ENCODE data around the gene PIWIL4. TPM values are rescaled to one million over a fixed set of nuclear protein-coding genes. Genes with fewer than 3 reads are reported as not detected.
"Not testable (repeated sequence)": the region's sequence is repeated elsewhere in the genome, so short reads cannot be mapped to it uniquely, and the experiment has no call there.

PIWIL4 gene
- total RNA-seq, 2 experiments from 2014 or later = 0.15 to 0.22 TPM

DNA sequence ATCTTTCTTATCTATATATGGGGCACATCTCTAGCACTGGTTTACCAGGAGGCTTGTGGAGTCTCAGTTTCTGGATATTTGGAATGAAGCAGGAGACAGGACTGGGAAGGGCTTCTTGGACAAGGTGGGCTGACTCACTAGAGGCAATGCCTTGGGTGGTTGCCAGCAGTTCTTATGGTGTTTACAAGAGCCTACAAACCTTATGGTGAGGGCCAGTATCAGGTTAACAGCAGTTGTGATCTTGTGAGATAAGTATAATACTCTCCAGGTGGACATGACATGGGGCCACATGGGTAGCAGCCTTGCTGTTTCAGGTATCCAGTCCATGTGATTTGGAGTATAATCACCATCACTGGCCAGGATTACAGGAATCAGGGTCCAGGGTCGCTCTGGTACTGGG lies 13.2 kb upstream of the PIWIL4 start:
- Histone ChIP-seq H3K79me2 (ENCODE audit: insufficient read depth, low read depth, low read length) (no peaks in the 10 kb centered on the region), H3K4me1 (ENCODE audit: insufficient read depth, low read length, poor library complexity, severe bottlenecking) (no peaks in the 10 kb centered on the region), H3K27ac (ENCODE audit: low read depth, low read length, poor library complexity, severe bottlenecking) (no peak overlapping the region), H3K4me2 (ENCODE audit: low read length) (no peak overlapping the region), H4K20me1 (ENCODE audit: insufficient read depth, low read length) (no peaks in the 10 kb centered on the region), H2AFZ (ENCODE audit: low read length) (no peak overlapping the region), H3K9me3 (ENCODE audit: low read length) (no peaks in the 10 kb centered on the region), H3K36me3 (ENCODE audit: insufficient read depth, low read length) (no peaks in the 10 kb centered on the region), H3K4me3 (ENCODE audit: low read depth, low read length, poor library complexity, severe bottlenecking) (no peak overlapping the region), H3K9me2 (ENCODE audit: insufficient read depth, low read length) (no peaks in the 10 kb centered on the region)
- no peak for DNase-seq (ENCODE audit: low spot score)
- no TSS peak for BruUV-seq (replicated peaks)
- TF ChIP-seq, protein P1, sequence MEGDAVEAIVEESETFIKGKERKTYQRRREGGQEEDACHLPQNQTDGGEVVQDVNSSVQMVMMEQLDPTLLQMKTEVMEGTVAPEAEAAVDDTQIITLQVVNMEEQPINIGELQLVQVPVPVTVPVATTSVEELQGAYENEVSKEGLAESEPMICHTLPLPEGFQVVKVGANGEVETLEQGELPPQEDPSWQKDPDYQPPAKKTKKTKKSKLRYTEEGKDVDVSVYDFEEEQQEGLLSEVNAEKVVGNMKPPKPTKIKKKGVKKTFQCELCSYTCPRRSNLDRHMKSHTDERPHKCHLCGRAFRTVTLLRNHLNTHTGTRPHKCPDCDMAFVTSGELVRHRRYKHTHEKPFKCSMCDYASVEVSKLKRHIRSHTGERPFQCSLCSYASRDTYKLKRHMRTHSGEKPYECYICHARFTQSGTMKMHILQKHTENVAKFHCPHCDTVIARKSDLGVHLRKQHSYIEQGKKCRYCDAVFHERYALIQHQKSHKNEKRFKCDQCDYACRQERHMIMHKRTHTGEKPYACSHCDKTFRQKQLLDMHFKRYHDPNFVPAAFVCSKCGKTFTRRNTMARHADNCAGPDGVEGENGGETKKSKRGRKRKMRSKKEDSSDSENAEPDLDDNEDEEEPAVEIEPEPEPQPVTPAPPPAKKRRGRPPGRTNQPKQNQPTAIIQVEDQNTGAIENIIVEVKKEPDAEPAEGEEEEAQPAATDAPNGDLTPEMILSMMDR (conservative IDR thresholded peaks at IDR 0.05; ENCODE audit: low read length) = no peak
- TF ChIP-seq EZH2phosphoT487 (IDR thresholded peaks at IDR 0.05; ENCODE audit: borderline replicate concordance, low read depth, low read length) = no peak
- intact Hi-C loops (cut with micrococcal nuclease; ENCODE audit: unreplicated experiment) = no loop called here
- POLR2A ChIA-PET = no interaction called here
- CTCF ChIA-PET (ENCODE audit: unreplicated experiment) = no interaction called here

DNA sequence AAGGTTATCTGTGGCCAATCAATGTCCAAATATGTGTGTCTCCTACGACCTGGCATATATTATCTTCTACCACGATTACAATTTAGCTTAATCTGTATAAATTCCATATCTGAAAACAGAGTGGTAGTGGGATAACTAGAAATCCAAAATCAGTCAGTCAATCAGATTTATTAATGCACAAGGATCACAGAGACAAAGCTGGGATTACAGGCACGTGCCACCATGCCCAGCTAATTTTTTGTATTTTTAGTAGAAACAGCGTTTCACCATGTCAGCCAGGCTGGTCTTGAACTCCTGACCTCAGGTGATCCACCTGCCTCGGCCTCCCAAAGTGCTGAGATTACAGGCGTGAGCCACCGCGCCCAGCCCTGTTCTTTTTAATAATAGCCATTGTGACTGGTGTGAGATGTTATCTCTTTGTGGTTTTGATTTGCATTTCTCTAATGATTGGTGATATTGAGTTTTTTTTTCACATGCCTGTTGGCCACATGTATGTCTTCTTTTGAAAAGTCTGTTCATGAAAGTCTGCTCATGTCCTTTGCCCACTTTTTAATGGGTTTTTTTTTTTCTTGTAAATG lies 11.3 kb upstream of the PIWIL4 start:
- CTCF ChIA-PET (ENCODE audit: unreplicated experiment); H3K4me2 ChIP-seq (ENCODE audit: low read length); H3K27ac ChIP-seq (ENCODE audit: low read depth, low read length, poor library complexity, severe bottlenecking); H4K20me1 ChIP-seq (ENCODE audit: insufficient read depth, low read length); H3K9me2 ChIP-seq (ENCODE audit: insufficient read depth, low read length); DNase-seq (ENCODE audit: low spot score); H2AFZ ChIP-seq (ENCODE audit: low read length); H3K4me1 ChIP-seq (ENCODE audit: insufficient read depth, low read length, poor library complexity, severe bottlenecking); H3K36me3 ChIP-seq (ENCODE audit: insufficient read depth, low read length); H3K9me3 ChIP-seq (ENCODE audit: low read length); H3K4me3 ChIP-seq (ENCODE audit: low read depth, low read length, poor library complexity, severe bottlenecking); H3K79me2 ChIP-seq (ENCODE audit: insufficient read depth, low read depth, low read length); intact Hi-C loops (cut with micrococcal nuclease; ENCODE audit: unreplicated experiment); BruUV-seq (replicated peaks): not testable (repeated sequence)
- POLR2A ChIA-PET = interaction anchor here (0.6 to 1.1 kb wide), 4 partner anchors 22 to 859 kb away, joined by 3 to 4 read pairs (median 3); no protein-coding TSS in a partner anchor

DNA sequence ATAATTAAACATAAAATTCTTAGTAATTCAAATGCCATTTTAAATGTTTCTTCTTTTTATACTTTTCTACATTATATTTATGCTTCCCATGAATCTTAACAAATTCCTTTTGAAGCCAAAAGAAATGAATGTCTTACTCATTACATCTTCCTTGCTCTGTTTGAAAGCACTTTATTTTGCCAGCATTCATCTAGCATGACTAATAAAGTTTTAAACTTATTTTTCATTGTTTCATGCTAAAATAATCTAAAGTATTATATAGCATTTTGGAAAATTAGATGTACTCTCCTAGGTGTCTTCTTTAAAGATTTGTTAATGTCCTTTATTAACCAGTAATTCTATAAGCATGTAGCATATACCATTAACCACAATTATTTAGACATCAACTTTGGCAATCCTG lies 9.7 kb upstream of the PIWIL4 start:
- no peaks in the 10 kb centered on the region for H3K79me2 ChIP-seq (ENCODE audit: insufficient read depth, low read depth, low read length)
- ChIA-PET POLR2A (no interaction called here), CTCF (ENCODE audit: unreplicated experiment) (no interaction called here)
- H3K4me2 ChIP-seq (ENCODE audit: low read length) = no peak overlapping the region
- no peaks in the 10 kb centered on the region for H3K4me1 ChIP-seq (ENCODE audit: insufficient read depth, low read length, poor library complexity, severe bottlenecking)
- H3K36me3 ChIP-seq (ENCODE audit: insufficient read depth, low read length) = no peaks in the 10 kb centered on the region
- H3K27ac ChIP-seq (ENCODE audit: low read depth, low read length, poor library complexity, severe bottlenecking) = no peak overlapping the region
- TF ChIP-seq, protein P1 (conservative IDR thresholded peaks at IDR 0.05; ENCODE audit: low read length) = no peak
- TF ChIP-seq EZH2phosphoT487 (IDR thresholded peaks at IDR 0.05; ENCODE audit: borderline replicate concordance, low read depth, low read length) = no peak
- H3K9me2 ChIP-seq (ENCODE audit: insufficient read depth, low read length) = no peaks in the 10 kb centered on the region
- no peaks in the 10 kb centered on the region for H4K20me1 ChIP-seq (ENCODE audit: insufficient read depth, low read length)
- H2AFZ ChIP-seq (ENCODE audit: low read length) = no peak overlapping the region
- intact Hi-C loops (cut with micrococcal nuclease; ENCODE audit: unreplicated experiment) = no loop called here
- H3K9me3 ChIP-seq (ENCODE audit: low read length) = no peaks in the 10 kb centered on the region
- BruUV-seq (replicated peaks) = no TSS peak
- no peak overlapping the region for H3K4me3 ChIP-seq (ENCODE audit: low read depth, low read length, poor library complexity, severe bottlenecking)
- DNase-seq (ENCODE audit: low spot score) = no peak
